ENCODE measurements around the gene NACC2. TPM values are rescaled to one million over a fixed set of nuclear protein-coding genes. Genes with fewer than 3 reads are reported as not detected.

The NACC2 gene
- polyA plus RNA-seq, 1 donor (not counting 4 experiments of a cell fraction or from before 2014, with no cell fraction given): 4.6 TPM

DNA sequence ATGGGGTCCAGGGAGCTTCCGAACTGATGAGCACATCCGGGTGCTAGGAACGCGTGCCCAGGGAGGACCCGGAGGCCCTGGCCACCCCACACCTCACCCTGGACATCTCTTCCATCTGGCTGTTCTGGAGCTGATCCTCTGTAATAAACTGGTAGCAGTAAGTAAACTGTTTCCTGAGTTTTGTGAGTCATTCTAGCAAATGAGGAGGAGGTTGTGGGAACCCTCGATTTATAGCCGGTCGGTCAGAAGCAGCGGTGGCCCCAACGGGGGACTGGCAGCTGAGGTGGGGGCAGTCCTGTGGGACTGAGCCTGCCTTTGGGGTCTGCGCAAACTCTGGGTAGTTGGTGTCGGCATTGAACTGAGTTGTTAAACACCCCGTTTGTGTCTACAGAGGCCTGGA is 118.6 kb downstream of the NACC2 start:
- peaks cover 2% of the 10 kb centered on the region for H3K4me1 ChIP-seq (ENCODE audit: control insufficient read depth, extremely low read depth, insufficient read depth, low read length)
- no peaks in the 10 kb centered on the region for H3K79me2 ChIP-seq (ENCODE audit: control insufficient read depth, insufficient read depth, low read length)
- no peak overlapping the region for H2AFZ ChIP-seq (ENCODE audit: control insufficient read depth, low read length)
- dilution Hi-C loops (cut with MboI; ENCODE audit: extremely low pct_ligation_motif_present, low sequenced_read_pairs): no loop called here
- H3K27me3 ChIP-seq (ENCODE audit: control insufficient read depth, extremely low read depth, insufficient read depth, low read length): peaks cover 15% of the 10 kb centered on the region
- no peaks in the 10 kb centered on the region for H3K9me3 ChIP-seq (ENCODE audit: control insufficient read depth, low read depth, low read length)
- no peak for DNase-seq (ENCODE audit: low read depth, low spot score)
- H3K9ac ChIP-seq (ENCODE audit: control insufficient read depth, extremely low read depth, insufficient read depth, low read length): no peak overlapping the region
- no peaks in the 10 kb centered on the region for H3K9me1 ChIP-seq (ENCODE audit: control insufficient read depth, extremely low read depth, insufficient read depth, low read length)
- H3K4me2 ChIP-seq (ENCODE audit: control insufficient read depth, extremely low read depth, insufficient read depth, low read depth, low read length): no peak overlapping the region
- TF ChIP-seq EZH2 (IDR thresholded peaks at IDR 0.05; ENCODE audit: low read length): no peak
- no peak overlapping the region for H3K4me3 ChIP-seq (ENCODE audit: control insufficient read depth in 2 of 3, extremely low read depth in 1 of 3, insufficient read depth in 2 of 3, low read depth in 1 of 3, low read length in 3 of 3)
- no peak for FAIRE-seq
- no peak overlapping the region for H3K27ac ChIP-seq (ENCODE audit: control insufficient read depth, insufficient read depth, low read length)
- H4K20me1 ChIP-seq (ENCODE audit: control insufficient read depth, extremely low read depth, insufficient read depth, low read length): no peaks in the 10 kb centered on the region
- no peaks in the 10 kb centered on the region for H3K36me3 ChIP-seq (ENCODE audit: control insufficient read depth in 2 of 2, extremely low read depth in 1 of 2, insufficient read depth in 2 of 2, low read length in 2 of 2)

- peaks cover 15% of the 10 kb centered on the region for H3K27me3 ChIP-seq (ENCODE audit: control insufficient read depth, extremely low read depth, insufficient read depth, low read length)
- H3K4me3 ChIP-seq (ENCODE audit: control insufficient read depth in 2 of 3, extremely low read depth in 1 of 3, insufficient read depth in 2 of 3, low read depth in 1 of 3, low read length in 3 of 3): no peak overlapping the region
- no peak overlapping the region for H3K4me2 ChIP-seq (ENCODE audit: control insufficient read depth, extremely low read depth, insufficient read depth, low read depth, low read length)
- no peak overlapping the region for H3K27ac ChIP-seq (ENCODE audit: control insufficient read depth, insufficient read depth, low read length)
- H3K9me3 ChIP-seq (ENCODE audit: control insufficient read depth, low read depth, low read length): no peaks in the 10 kb centered on the region
- TF ChIP-seq EZH2 (IDR thresholded peaks at IDR 0.05; ENCODE audit: low read length): no peak
- TF ChIP-seq CTCF (optimal IDR thresholded peaks at IDR 0.05 in 1 of 3, IDR thresholded peaks at IDR 0.05 in 1 of 3, conservative IDR thresholded peaks at IDR 0.05 in 1 of 3; ENCODE audit: extremely low read depth in 1 of 3, insufficient read depth in 2 of 3, low read length in 3 of 3): no peak
- FAIRE-seq (no peak), DNase-seq (ENCODE audit: low read depth, low spot score) (no peak)
- H3K9ac ChIP-seq (ENCODE audit: control insufficient read depth, extremely low read depth, insufficient read depth, low read length): no peak overlapping the region
- dilution Hi-C loops (cut with MboI; ENCODE audit: extremely low pct_ligation_motif_present, low sequenced_read_pairs): no loop called here
- no peaks in the 10 kb centered on the region for H4K20me1 ChIP-seq (ENCODE audit: control insufficient read depth, extremely low read depth, insufficient read depth, low read length)
- no peaks in the 10 kb centered on the region for H3K79me2 ChIP-seq (ENCODE audit: control insufficient read depth, insufficient read depth, low read length)
- no peak overlapping the region for H2AFZ ChIP-seq (ENCODE audit: control insufficient read depth, low read length)
- H3K4me1 ChIP-seq (ENCODE audit: control insufficient read depth, extremely low read depth, insufficient read depth, low read length): peaks cover 2% of the 10 kb centered on the region
- H3K9me1 ChIP-seq (ENCODE audit: control insufficient read depth, extremely low read depth, insufficient read depth, low read length): no peaks in the 10 kb centered on the region
- H3K36me3 ChIP-seq (ENCODE audit: control insufficient read depth in 2 of 2, extremely low read depth in 1 of 2, insufficient read depth in 2 of 2, low read length in 2 of 2): no peaks in the 10 kb centered on the region
These were observed 119.3 kb downstream of the NACC2 start for GRCh38 chr9:135975834-135976233.

DNA sequence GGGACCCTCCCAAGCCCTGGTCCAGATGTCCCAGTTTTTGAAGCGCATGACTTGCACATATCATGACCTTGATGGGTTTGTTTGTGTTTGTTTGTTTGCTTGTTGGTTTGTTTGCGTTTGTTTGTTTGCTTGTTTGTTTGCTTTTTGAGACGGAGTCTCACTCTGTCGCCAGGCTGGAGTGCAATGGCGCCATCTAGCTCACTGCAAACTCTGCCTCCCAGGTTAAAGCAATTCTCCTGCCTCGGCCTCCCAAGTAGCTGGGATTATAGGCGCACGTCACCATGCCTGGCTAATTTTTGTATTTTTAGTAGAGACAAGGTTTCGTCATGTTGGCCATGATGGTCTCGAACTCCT is 120.9 kb downstream of the NACC2 start:
- no peak for FAIRE-seq
- Histone ChIP-seq H3K27ac (ENCODE audit: control insufficient read depth, insufficient read depth, low read length) (no peak overlapping the region), H3K4me2 (ENCODE audit: control insufficient read depth, extremely low read depth, insufficient read depth, low read depth, low read length) (no peak overlapping the region), H3K4me3 (ENCODE audit: control insufficient read depth in 2 of 3, extremely low read depth in 1 of 3, insufficient read depth in 2 of 3, low read depth in 1 of 3, low read length in 3 of 3) (no peak overlapping the region), H3K79me2 (ENCODE audit: control insufficient read depth, insufficient read depth, low read length) (no peaks in the 10 kb centered on the region), H3K9me3 (ENCODE audit: control insufficient read depth, low read depth, low read length) (no peaks in the 10 kb centered on the region), H3K36me3 (ENCODE audit: control insufficient read depth in 2 of 2, extremely low read depth in 1 of 2, insufficient read depth in 2 of 2, low read length in 2 of 2) (no peaks in the 10 kb centered on the region), H4K20me1 (ENCODE audit: control insufficient read depth, extremely low read depth, insufficient read depth, low read length) (no peaks in the 10 kb centered on the region), H3K9me1 (ENCODE audit: control insufficient read depth, extremely low read depth, insufficient read depth, low read length) (no peaks in the 10 kb centered on the region), H3K9ac (ENCODE audit: control insufficient read depth, extremely low read depth, insufficient read depth, low read length) (no peak overlapping the region), H3K4me1 (ENCODE audit: control insufficient read depth, extremely low read depth, insufficient read depth, low read length) (peaks cover 2% of the 10 kb centered on the region), H3K27me3 (ENCODE audit: control insufficient read depth, extremely low read depth, insufficient read depth, low read length) (peaks cover 15% of the 10 kb centered on the region), H2AFZ (ENCODE audit: control insufficient read depth, low read length) (no peak overlapping the region)
- DNase-seq (ENCODE audit: low read depth, low spot score): no peak
- dilution Hi-C loops (cut with MboI; ENCODE audit: extremely low pct_ligation_motif_present, low sequenced_read_pairs): no loop called here
- TF ChIP-seq CTCF (optimal IDR thresholded peaks at IDR 0.05 in 1 of 3, IDR thresholded peaks at IDR 0.05 in 1 of 3, conservative IDR thresholded peaks at IDR 0.05 in 1 of 3; ENCODE audit: extremely low read depth in 1 of 3, insufficient read depth in 2 of 3, low read length in 3 of 3): peak in 1 of 3 experiments; percentile 10
- TF ChIP-seq EZH2 (IDR thresholded peaks at IDR 0.05; ENCODE audit: low read length): no peak
